HG03025 (cell line): ENCODE results near the gene SIK1.

Experiments used
- ATAC-seq: cut with Tn5 transposase; IDR thresholded peaks from one replicate; pipeline ENCODE4 v1.9.1; 2021; ENCODE audit warnings: mild to moderate bottlenecking, moderate library complexity; ENCODE audit not compliant: unreplicated experiment, low FRiP score

SIK1 gene

GRCh38 chr21:43369124-43369523 lies 57.8 kb downstream of the SIK1 start:
- ATAC-seq = no peak

GRCh38 chr21:43368685-43369084 lies 58.2 kb downstream of the SIK1 start:
- ATAC-seq = no peak

- ATAC-seq = no peak
Measured at GRCh38 chr21:43367859-43368258, 59.1 kb downstream of the SIK1 start.

GRCh38 chr21:43367296-43367695 lies 59.6 kb downstream of the SIK1 start:
- ATAC-seq = no peak

GRCh38 chr21:43366656-43367055 lies 60.3 kb downstream of the SIK1 start:
- no peak for ATAC-seq

GRCh38 chr21:43365611-43366426 lies 61.1 kb downstream of the SIK1 start:
- ATAC-seq = no peak

- ATAC-seq = no peak
Measured at GRCh38 chr21:43364851-43365424, 62.0 kb downstream of the SIK1 start.
